ENCODE measurements around the gene TLK1. TPM values are rescaled to one million over a fixed set of nuclear protein-coding genes. Genes with fewer than 3 reads are reported as not detected.

TLK1 gene
- total and polyA plus RNA-seq, 2 of the 4 experiments (the other 2 are of a cell fraction), result 7.3 to 12.5 TPM

DNA sequence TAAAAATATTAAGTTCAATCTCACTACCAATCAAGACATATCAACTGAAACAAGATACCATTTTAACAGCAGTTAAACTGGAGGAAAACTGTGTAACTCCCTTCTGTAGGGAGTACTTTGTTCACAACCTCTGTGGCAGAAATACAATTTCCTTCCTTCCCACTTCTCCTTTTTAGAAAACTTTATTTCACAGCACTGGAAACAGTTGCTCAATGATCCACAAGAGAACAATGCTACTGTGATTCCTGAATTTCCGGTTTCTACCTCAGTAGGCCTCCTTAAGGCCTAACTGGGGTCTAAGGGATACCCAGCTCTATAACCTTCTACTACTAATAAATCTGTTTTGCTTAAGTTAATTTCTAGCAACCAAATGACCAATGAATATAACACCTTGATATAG lies 14.1 kb downstream of the TLK1 start:
- in situ Hi-C loops (cut with MboI; ENCODE audit: low sequenced_read_pairs), result no loop called here
- ChIA-PET CTCF (no interaction called here), POLR2A (ENCODE audit: unreplicated experiment) (no interaction called here)
- Histone ChIP-seq H2BK20ac (ENCODE audit: low read depth, low read length) (no peak overlapping the region), H3K4me3 (ENCODE audit: insufficient read depth, low read depth, low read length) (no peak overlapping the region), H3K27ac (ENCODE audit: insufficient read depth, low read length) (no peak overlapping the region), H2BK15ac (ENCODE audit: low read depth, low read length) (no peak overlapping the region), H3K18ac (ENCODE audit: low read depth, low read length) (no peak overlapping the region), H2AK5ac (ENCODE audit: low read depth, low read length) (no peak overlapping the region), H3K4me2 (ENCODE audit: low read depth, low read length) (no peak overlapping the region), H2AFZ (replicated peaks; ENCODE audit: low read length, poor library complexity) (no peak overlapping the region), H3K23ac (ENCODE audit: low read depth, low read length) (no peak overlapping the region), H3K9ac (ENCODE audit: low read depth, low read length) (no peak overlapping the region), H4K8ac (ENCODE audit: low read depth in 2 of 2, low read length in 2 of 2) (no peak overlapping the region), H4K5ac (ENCODE audit: low read depth, low read length) (no peak overlapping the region), H3K36me3 (ENCODE audit: control insufficient read depth, insufficient read depth, low read length) (peaks cover 2% of the 10 kb centered on the region; the same call in 1 of the 2 replicates), H3K9me3 (ENCODE audit: control insufficient read depth, insufficient read depth, low read length) (no peaks in the 10 kb centered on the region), H2AK9ac (replicated peaks; ENCODE audit: low read depth, low read length, poor library complexity) (no peak overlapping the region), H2BK5ac (ENCODE audit: low read depth, low read length, poor library complexity, severe bottlenecking) (no peak overlapping the region), H3K4ac (ENCODE audit: low read depth, low read length) (no peak overlapping the region), H4K91ac (ENCODE audit: insufficient read depth, low read depth, low read length) (no peak overlapping the region), H3K56ac (ENCODE audit: extremely low read depth, insufficient read depth, low read length) (no peak overlapping the region), H3K27me3 (ENCODE audit: control insufficient read depth, insufficient read depth, low read length) (no peaks in the 10 kb centered on the region), H3K79me1 (ENCODE audit: low read depth in 1 of 2, low read length in 2 of 2) (peaks cover 10 to 63% of the 10 kb centered on the region in 2 experiments), H3K9me1 (ENCODE audit: insufficient read depth, low read length) (peaks cover 6% of the 10 kb centered on the region; the same call in 1 of the 2 replicates), H2BK120ac (ENCODE audit: low read depth, low read length) (no peak overlapping the region), H3K4me1 (ENCODE audit: control insufficient read depth, insufficient read depth, low read length) (0 out of 2 replicates have a peak, but pooled peaks cover 2% of the 10 kb centered on the region), H3K14ac (replicated peaks; ENCODE audit: low read depth, low read length) (no peak overlapping the region), H4K20me1 (ENCODE audit: insufficient read depth, low read length) (peaks cover 68% of the 10 kb centered on the region)
- no peak for DNase-seq
- no peak for TF ChIP-seq MXI1 (IDR thresholded peaks at IDR 0.05; ENCODE audit: borderline replicate concordance, low read depth, low read length)
- no peak for TF ChIP-seq BHLHE40 (IDR thresholded peaks at IDR 0.05; ENCODE audit: low read depth, low read length)
- no peak for TF ChIP-seq FOS (IDR thresholded peaks at IDR 0.05; ENCODE audit: low read depth, low read length)
- TF ChIP-seq SMC3 (IDR thresholded peaks at IDR 0.05; ENCODE audit: low read depth, low read length), result no peak
- no peak for TF ChIP-seq NFE2L2 (IDR thresholded peaks at IDR 0.05; ENCODE audit: low read depth, low read length)
- no peak for TF ChIP-seq MAFK (IDR thresholded peaks at IDR 0.05; ENCODE audit: low read depth, low read length)
- no peak for TF ChIP-seq ELK1 (IDR thresholded peaks at IDR 0.05; ENCODE audit: borderline replicate concordance, low read depth, low read length)
- no peak for TF ChIP-seq CTCF (conservative IDR thresholded peaks at IDR 0.05; ENCODE audit: low read depth, low read length)
- TF ChIP-seq MAZ (IDR thresholded peaks at IDR 0.05; ENCODE audit: borderline replicate concordance, low read depth, low read length), result no peak
- TF ChIP-seq, protein P1, sequence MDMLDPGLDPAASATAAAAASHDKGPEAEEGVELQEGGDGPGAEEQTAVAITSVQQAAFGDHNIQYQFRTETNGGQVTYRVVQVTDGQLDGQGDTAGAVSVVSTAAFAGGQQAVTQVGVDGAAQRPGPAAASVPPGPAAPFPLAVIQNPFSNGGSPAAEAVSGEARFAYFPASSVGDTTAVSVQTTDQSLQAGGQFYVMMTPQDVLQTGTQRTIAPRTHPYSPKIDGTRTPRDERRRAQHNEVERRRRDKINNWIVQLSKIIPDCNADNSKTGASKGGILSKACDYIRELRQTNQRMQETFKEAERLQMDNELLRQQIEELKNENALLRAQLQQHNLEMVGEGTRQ (IDR thresholded peaks at IDR 0.05; ENCODE audit: low read depth, low read length), result no peak
- TF ChIP-seq CHD1 (IDR thresholded peaks at IDR 0.05; ENCODE audit: low read depth, low read length), result no peak
- TF ChIP-seq POLR2A (IDR thresholded peaks at IDR 0.05; ENCODE audit: low read depth, low read length), result no peak
- no peak for TF ChIP-seq RCOR1 (IDR thresholded peaks at IDR 0.05; ENCODE audit: insufficient replicate concordance, low read length)
- dilution Hi-C loops (cut with HindIII; ENCODE audit: low sequenced_read_pairs, unreplicated experiment), result no loop called here
- WGBS, 2 experiments (ENCODE audit: extremely low coverage in 2 of 2, insufficient read length in 1 of 2), result no CpG with 5 or more reads among the region's 1 CpG
- intact Hi-C loops (cut with micrococcal nuclease), result loop anchor here (5.0 kb wide), 1 partner anchor 149 kb away; no protein-coding TSS in a partner anchor
- ATAC-seq (ENCODE audit: low read depth), result no peak
- no TSS peak for BruUV-seq (replicated peaks)
